Spleen (tissue), 7 donors: ENCODE measurements around the gene YWHAG.

Experiments used
- POLR2A ChIP-seq, 3 donors: fragments of 450-650 bp; IDR thresholded peaks; one replicate each; pipeline ENCODE4 v1.5.1; 2017; ENCODE audit warnings: antibody characterized with exemption in 3 of 3, mild to moderate bottlenecking in 1 of 3
- TF ChIP-seq, protein P1 (sequence below), 11 experiments: fragments of 200-600 bp in 7 of 11; fragments of 450-650 bp in 4 of 11; sonication (generic) in 4 of 11; IDR thresholded peaks in 8 of 11; conservative IDR thresholded peaks in 3 of 11; 1 replicate in 7 of 11; 2 replicates in 4 of 11; pipeline versions ENCODE4 v1.4.0 to v1.8.0; 2016 to 2021; ENCODE audit warnings: antibody characterized with exemption in 11 of 11, inconsistent platforms in 4 of 11, mild to moderate bottlenecking in 1 of 11
- donor health status: DM: no; HTN: no; CAD: no; lungs with moderate emphysema.
- donor health status: DM: no; HTN: no; CAD: no.
- donor health status: DM: no; HTN: no; CAD: no.

DNA sequence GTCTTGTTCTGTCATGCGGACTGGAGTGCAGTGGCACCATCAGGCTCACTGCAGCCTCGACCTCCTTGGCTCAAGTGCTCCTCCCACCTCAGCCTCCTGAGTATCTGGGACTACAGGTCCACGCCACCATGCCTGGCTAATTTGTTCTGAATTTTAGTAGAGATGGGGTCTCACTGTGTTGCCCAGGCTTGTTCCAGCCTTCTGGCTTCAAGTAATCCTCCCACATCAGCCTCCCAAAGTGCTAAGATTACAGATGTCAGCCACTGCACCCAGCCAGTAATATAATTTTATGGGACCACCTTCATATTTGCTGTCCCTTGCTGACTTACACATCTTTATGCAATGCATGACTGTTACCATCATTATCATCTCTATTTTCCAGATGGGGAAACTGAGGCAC is 57.8 kb downstream of the YWHAG start:
- TF ChIP-seq POLR2A (IDR thresholded peaks at IDR 0.05), result no peak
- TF ChIP-seq, protein P1, sequence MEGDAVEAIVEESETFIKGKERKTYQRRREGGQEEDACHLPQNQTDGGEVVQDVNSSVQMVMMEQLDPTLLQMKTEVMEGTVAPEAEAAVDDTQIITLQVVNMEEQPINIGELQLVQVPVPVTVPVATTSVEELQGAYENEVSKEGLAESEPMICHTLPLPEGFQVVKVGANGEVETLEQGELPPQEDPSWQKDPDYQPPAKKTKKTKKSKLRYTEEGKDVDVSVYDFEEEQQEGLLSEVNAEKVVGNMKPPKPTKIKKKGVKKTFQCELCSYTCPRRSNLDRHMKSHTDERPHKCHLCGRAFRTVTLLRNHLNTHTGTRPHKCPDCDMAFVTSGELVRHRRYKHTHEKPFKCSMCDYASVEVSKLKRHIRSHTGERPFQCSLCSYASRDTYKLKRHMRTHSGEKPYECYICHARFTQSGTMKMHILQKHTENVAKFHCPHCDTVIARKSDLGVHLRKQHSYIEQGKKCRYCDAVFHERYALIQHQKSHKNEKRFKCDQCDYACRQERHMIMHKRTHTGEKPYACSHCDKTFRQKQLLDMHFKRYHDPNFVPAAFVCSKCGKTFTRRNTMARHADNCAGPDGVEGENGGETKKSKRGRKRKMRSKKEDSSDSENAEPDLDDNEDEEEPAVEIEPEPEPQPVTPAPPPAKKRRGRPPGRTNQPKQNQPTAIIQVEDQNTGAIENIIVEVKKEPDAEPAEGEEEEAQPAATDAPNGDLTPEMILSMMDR (IDR thresholded peaks at IDR 0.05 in 8 of 11, conservative IDR thresholded peaks at IDR 0.05 in 3 of 11), result no peak
